HEK293T (cell line): ENCODE results near the gene ADCY3.

Experiments
- CTCF ChIA-PET: fragments of 350-600 bp; formaldehyde crosslinking; extraction: SDS; loops from one replicate; lab custom pipeline; 2021; ENCODE audit warnings: antibody characterized with exemption, inconsistent platforms; lab: Yijun Ruan, JAX
- POLR2A ChIA-PET: fragments of 350-600 bp; formaldehyde crosslinking; extraction: SDS; loops from one replicate; lab custom pipeline; 2020; ENCODE audit warnings: antibody characterized with exemption, inconsistent platforms; lab: Yijun Ruan, JAX
- DNase-seq: peaks from one replicate; pipeline ENCODE4 v3.0.0; 2012; ENCODE audit warnings: mixed read lengths; ENCODE audit errors: extremely low spot score
- ARNT ChIP-seq: fragments of 450-650 bp; IDR thresholded peaks from 2 replicates; pipeline ENCODE4 v1.6.1; 2017; ENCODE audit warnings: mild to moderate bottlenecking
- BHLHE40 ChIP-seq: fragments of 450-650 bp; IDR thresholded peaks from 2 replicates; pipeline ENCODE4 v1.6.1; 2016; ENCODE audit warnings: mild to moderate bottlenecking, moderate library complexity, borderline replicate concordance
- CTBP1 ChIP-seq: fragments of 450-650 bp; IDR thresholded peaks from 2 replicates; pipeline ENCODE4 v1.6.1; 2016; ENCODE audit warnings: borderline replicate concordance
- ELF4 ChIP-seq: fragments of 450-650 bp; IDR thresholded peaks from 2 replicates; pipeline ENCODE4 v1.6.1; 2017; ENCODE audit warnings: antibody characterized with exemption
- FOXA1 ChIP-seq: fragments of 450-650 bp; IDR thresholded peaks from 2 replicates; pipeline ENCODE4 v1.6.1; 2016; ENCODE audit warnings: mild to moderate bottlenecking
- FOXK2 ChIP-seq: fragments of 450-650 bp; IDR thresholded peaks from 2 replicates; pipeline ENCODE4 v1.6.1; 2016; ENCODE audit warnings: mild to moderate bottlenecking
- FOXM1 ChIP-seq: fragments of 450-650 bp; IDR thresholded peaks from 2 replicates; pipeline ENCODE4 v1.6.1; 2017; ENCODE audit warnings: mild to moderate bottlenecking, borderline replicate concordance
- HDGF ChIP-seq: fragments of 450-650 bp; IDR thresholded peaks from 2 replicates; pipeline ENCODE4 v1.6.1; 2017; ENCODE audit warnings: antibody characterized with exemption, borderline replicate concordance
- L3MBTL2 ChIP-seq: fragments of 450-650 bp; conservative IDR thresholded peaks from 2 replicates; pipeline ENCODE4 v1.6.1; 2016; ENCODE audit warnings: mild to moderate bottlenecking
- LEF1 ChIP-seq: fragments of 450-650 bp; IDR thresholded peaks from 2 replicates; pipeline ENCODE4 v1.6.1; 2017; ENCODE audit warnings: mild to moderate bottlenecking, borderline replicate concordance
- NFRKB ChIP-seq: fragments of 450-650 bp; IDR thresholded peaks from 2 replicates; pipeline ENCODE4 v1.6.1; 2016; ENCODE audit warnings: mild to moderate bottlenecking, moderate library complexity
- PKNOX1 ChIP-seq: fragments of 450-650 bp; IDR thresholded peaks from 2 replicates; pipeline ENCODE4 v1.6.1; 2016
- SP1 ChIP-seq: fragments of 450-650 bp; IDR thresholded peaks from 2 replicates; pipeline ENCODE4 v1.6.1; 2017
- SUZ12 ChIP-seq: fragments of 450-650 bp; IDR thresholded peaks from 2 replicates; pipeline ENCODE4 v1.6.1; 2016; ENCODE audit warnings: mild to moderate bottlenecking
- TARDBP ChIP-seq: fragments of 450-650 bp; IDR thresholded peaks from 2 replicates; pipeline ENCODE4 v1.6.1; 2016
- ZNF384 ChIP-seq: fragments of 450-650 bp; IDR thresholded peaks from 2 replicates; pipeline ENCODE4 v1.6.1; 2016

ADCY3 gene

GRCh38 chr2:24844023-24844685 lies 75.9 kb downstream of the ADCY3 start:
- no peak for DNase-seq
- TF ChIP-seq SUZ12 (no peak), FOXA1 (no peak), NFRKB (no peak), FOXM1 (no peak), ARNT (no peak), ELF4 (no peak), PKNOX1 (no peak), CTBP1 (no peak), ZNF384 (no peak), LEF1 (no peak), SP1 (no peak), L3MBTL2 (no peak), HDGF (no peak), TARDBP (no peak), BHLHE40 (no peak), FOXK2 (no peak)
- ChIA-PET POLR2A (no interaction called here), CTCF (interaction anchor here (0.6 kb wide), 1 partner anchor 23 kb away, joined by 4 read pairs; no protein-coding TSS in a partner anchor)

GRCh38 chr2:24843330-24843860 lies 76.6 kb downstream of the ADCY3 start:
- POLR2A ChIA-PET: no interaction called here
- CTCF ChIA-PET: interaction anchor here (0.6 kb wide), 1 partner anchor 22 kb away, joined by 4 read pairs; no protein-coding TSS in a partner anchor
- no peak for DNase-seq
- no peak for TF ChIP-seq ARNT
- no peak for TF ChIP-seq FOXA1
- TF ChIP-seq CTBP1: no peak
- TF ChIP-seq HDGF: no peak
- TF ChIP-seq NFRKB: no peak
- TF ChIP-seq SUZ12: no peak
- no peak for TF ChIP-seq TARDBP
- no peak for TF ChIP-seq BHLHE40
- no peak for TF ChIP-seq FOXM1
- TF ChIP-seq ELF4: no peak
- no peak for TF ChIP-seq FOXK2
- no peak for TF ChIP-seq L3MBTL2

- ChIA-PET CTCF (no interaction called here), POLR2A (no interaction called here)
- no peak for TF ChIP-seq PKNOX1
- no peak for TF ChIP-seq NFRKB
- TF ChIP-seq CTBP1: no peak
- TF ChIP-seq HDGF: no peak
- TF ChIP-seq SP1: no peak
- DNase-seq: no peak
These were observed 77.7 kb downstream of the ADCY3 start for GRCh38 chr2:24842081-24843050.

- POLR2A ChIA-PET: no interaction called here
- CTCF ChIA-PET: no interaction called here
- no peak for DNase-seq
- TF ChIP-seq LEF1 (no peak), ZNF384 (no peak), SP1 (no peak), SUZ12 (no peak), CTBP1 (no peak), FOXA1 (no peak), ARNT (no peak), PKNOX1 (no peak), NFRKB (no peak), TARDBP (no peak), HDGF (no peak), ELF4 (no peak), L3MBTL2 (no peak), FOXK2 (no peak), BHLHE40 (no peak), FOXM1 (no peak)
These were observed 78.8 kb downstream of the ADCY3 start for GRCh38 chr2:24840962-24841945.
